Measurements from ENCODE around the gene OR13A1.
"Not testable (repeated sequence)": the region's sequence is repeated elsewhere in the genome, so short reads cannot be mapped to it uniquely, and the experiment has no call there.

OR13A1 gene

DNA sequence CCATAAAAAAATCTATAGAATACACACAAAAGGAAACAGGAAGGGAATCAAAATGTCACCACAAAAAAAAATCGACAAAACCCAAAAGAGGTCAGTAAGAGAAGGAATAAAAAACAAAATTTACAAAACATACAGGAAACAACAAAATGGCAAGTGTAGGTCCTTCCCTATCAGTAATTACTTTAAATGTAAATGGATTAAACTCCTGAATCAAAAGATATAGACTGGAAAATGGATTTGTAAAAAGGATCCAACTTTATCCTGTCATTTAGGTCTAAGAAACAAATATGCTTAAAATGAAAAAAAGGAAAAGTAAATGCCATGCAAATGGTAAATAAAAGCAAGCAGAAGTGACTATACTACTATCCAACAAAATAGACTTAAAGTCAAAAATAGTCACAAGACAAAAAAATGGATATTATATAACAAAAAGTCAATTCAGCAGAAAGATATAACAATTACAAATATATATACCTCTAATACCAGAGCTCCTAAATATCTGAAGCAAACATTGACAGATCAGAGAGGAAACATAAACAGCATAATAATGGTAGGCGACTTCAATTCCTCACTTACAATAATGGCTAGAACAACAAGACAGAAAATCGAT, 2.0 kb downstream of the OR13A1 start:
- Mint-ChIP-seq H3K4me3 (no peak overlapping the region), H3K27me3 (no peaks in the 10 kb centered on the region), H3K9me3 (peaks cover 16 to 22% of the 10 kb centered on the region in 2 donors), H3K27ac (no peak overlapping the region), H3K4me1 (no peaks in the 10 kb centered on the region)
- DNase-seq, result no peak
- no peak for ATAC-seq

DNA sequence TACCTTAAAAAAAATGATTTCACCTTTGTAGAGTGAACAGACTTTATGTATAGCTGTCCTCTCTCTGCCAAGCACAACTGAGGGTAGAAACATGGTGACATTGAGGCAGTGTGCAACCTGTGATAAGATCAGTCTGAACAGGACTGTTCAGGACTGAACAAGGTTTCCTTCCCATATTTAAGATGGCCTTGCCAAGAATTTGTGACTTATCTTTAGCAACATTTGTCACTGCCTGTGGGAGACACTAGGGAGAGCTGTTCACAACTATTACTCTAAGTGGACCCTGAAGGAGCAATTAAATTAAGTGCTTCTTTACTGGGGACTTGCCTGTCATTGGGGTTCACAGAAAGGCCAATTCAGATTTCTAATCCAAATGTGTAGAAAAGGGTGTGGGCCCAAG, 6.7 kb downstream of the OR13A1 start:
- Mint-ChIP-seq H3K4me1 (no peaks in the 10 kb centered on the region), H3K27ac (no peak overlapping the region), H3K9me3 (peaks cover 16 to 22% of the 10 kb centered on the region in 2 donors), H3K27me3 (no peaks in the 10 kb centered on the region), H3K4me3 (no peak overlapping the region)
- no peak for DNase-seq
- ATAC-seq, result peak; percentile 48

DNA sequence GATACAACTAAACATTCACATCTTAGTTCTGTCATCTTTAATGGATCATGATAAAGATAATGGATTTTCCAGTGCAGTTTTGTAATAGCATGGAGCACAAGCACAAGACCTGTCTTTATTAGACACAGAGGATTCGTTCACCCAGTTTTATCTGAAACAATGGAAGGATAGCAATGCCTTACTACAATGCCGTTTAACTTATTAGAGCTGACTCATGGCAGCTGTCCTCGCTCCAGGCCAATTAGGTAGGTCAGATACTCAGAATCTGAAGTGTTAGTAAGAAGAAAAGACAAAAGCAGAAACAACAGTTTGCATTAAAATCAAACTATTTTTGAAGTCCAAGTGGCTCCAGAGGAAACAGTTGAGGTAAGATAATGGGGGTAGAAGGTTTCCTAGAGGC, 12.8 kb downstream of the OR13A1 start:
- no peak overlapping the region for H3K27ac Mint-ChIP-seq
- peaks cover 8% of the 10 kb centered on the region for H3K27me3 Mint-ChIP-seq
- ATAC-seq (no peak), DNase-seq (no peak)
- no peak overlapping the region for H3K4me3 Mint-ChIP-seq
- H3K9me3 Mint-ChIP-seq, result no peaks in the 10 kb centered on the region
- H3K4me1 Mint-ChIP-seq, result peaks cover 8% of the 10 kb centered on the region

DNA sequence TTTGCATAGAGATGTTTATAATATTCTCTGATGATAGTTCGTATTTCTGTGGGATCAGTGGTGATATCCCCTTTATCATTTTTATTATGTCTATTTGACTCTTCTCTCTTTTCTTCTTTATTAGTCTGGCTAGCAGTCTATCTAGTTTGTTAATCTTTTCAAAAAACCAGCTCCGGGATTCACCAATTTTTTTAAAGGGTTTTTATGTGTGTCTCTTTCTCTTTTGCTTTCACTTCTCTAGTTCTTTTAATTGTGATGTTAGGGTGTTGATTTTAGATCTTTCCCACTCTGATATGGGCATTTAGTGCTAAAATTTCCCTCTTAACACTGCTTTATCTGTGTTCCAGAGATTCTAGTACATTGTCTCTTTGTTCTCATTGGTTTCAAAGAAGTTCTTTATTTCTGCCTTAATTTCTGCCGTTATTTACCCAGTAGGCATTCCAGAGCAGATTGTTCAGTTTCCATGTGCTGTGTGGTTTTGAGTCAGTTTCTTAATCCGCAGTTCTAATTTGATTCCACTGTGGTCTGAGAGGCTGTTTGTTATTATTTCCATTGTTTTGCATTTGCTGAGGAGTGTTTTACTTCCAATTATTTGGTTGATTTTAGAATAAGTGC, 17.0 kb downstream of the OR13A1 start:
- ATAC-seq, H3K9me3 Mint-ChIP-seq, H3K27ac Mint-ChIP-seq, DNase-seq, H3K4me3 Mint-ChIP-seq, H3K27me3 Mint-ChIP-seq: not testable (repeated sequence)
- H3K4me1 Mint-ChIP-seq, result peaks cover 24% of the 10 kb centered on the region

DNA sequence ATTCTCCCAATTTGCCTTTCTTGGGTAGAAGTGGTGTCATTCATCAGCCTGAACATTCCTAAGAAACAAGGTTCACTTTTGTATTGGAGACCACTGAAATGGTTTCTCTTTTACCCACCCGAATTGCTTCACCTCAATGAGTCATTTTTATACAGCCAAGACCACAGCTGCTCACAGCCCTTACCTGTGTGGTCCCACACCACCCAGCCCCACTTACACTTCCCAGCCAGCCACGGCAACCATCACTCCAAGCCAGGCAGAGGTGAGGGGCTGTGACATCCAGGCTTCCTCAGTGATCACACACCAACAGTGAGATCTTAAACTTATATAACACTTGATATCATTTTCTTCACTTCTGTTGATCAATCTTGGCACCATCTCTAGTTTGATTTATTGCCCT, 20.7 kb downstream of the OR13A1 start:
- peaks cover 7% of the 10 kb centered on the region for H3K27me3 Mint-ChIP-seq
- H3K4me3 Mint-ChIP-seq, result no peak overlapping the region
- ATAC-seq (peak; percentile 83), DNase-seq (peak in 1 of 2 donors; percentile 19)
- no peaks in the 10 kb centered on the region for H3K9me3 Mint-ChIP-seq
- H3K27ac Mint-ChIP-seq, result no peak overlapping the region
- H3K4me1 Mint-ChIP-seq, result peaks cover 30% of the 10 kb centered on the region

DNA sequence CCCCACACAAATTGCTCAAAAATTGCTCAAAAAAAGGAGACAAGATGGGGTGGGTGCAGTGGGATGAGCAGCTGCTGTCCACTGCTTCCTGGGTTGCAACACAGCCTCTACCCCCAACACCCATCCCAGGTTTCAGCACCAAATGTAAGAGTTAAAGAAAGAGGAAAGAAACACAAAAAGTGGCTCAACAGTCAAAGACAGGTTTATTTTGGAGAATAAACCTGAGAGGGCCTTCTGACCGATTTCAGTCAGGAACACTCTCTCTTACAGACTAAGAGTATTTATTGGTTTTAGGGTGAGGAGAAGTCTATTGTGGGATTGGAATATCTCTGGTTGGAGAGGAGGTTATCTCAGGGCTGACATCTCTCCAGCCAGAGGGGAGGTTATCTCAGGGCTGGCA, 28.4 kb downstream of the OR13A1 start:
- peaks cover 2% of the 10 kb centered on the region for H3K27me3 Mint-ChIP-seq
- no peak for ATAC-seq

DNA sequence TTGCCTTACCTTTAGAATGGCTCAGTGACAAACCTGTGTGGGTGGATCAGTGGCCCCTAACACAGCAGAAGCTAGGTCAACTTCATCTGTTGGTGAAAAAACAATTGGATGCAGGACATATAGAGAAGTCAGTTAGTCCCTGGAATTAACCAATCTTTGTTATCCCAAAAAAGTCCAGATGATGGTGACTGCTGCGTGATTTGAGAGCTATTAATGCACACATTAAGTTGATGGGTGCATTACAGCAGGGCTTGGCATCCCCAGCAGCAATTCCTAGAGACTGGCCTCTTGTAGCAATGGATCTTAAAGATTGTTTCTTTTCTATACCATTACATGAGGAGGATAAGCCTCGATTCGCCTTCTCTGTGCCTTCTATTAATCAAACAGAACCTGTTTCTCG, 33.3 kb downstream of the OR13A1 start:
- Mint-ChIP-seq H3K27ac (no peak overlapping the region), H3K9me3 (peaks cover 0 to 7% of the 10 kb centered on the region in 2 donors), H3K27me3 (no peaks in the 10 kb centered on the region), H3K4me1 (no peaks in the 10 kb centered on the region), H3K4me3 (no peak overlapping the region)
- ATAC-seq, result no peak
- DNase-seq, result no peak

More for the DNA sequence above, 28.4 kb downstream of the OR13A1 start:
- DNase-seq, result no peak
- Mint-ChIP-seq H3K27ac (no peak overlapping the region), H3K4me1 (peaks cover 2% of the 10 kb centered on the region), H3K9me3 (peaks cover 0 to 10% of the 10 kb centered on the region in 2 donors), H3K4me3 (no peak overlapping the region)

DNA sequence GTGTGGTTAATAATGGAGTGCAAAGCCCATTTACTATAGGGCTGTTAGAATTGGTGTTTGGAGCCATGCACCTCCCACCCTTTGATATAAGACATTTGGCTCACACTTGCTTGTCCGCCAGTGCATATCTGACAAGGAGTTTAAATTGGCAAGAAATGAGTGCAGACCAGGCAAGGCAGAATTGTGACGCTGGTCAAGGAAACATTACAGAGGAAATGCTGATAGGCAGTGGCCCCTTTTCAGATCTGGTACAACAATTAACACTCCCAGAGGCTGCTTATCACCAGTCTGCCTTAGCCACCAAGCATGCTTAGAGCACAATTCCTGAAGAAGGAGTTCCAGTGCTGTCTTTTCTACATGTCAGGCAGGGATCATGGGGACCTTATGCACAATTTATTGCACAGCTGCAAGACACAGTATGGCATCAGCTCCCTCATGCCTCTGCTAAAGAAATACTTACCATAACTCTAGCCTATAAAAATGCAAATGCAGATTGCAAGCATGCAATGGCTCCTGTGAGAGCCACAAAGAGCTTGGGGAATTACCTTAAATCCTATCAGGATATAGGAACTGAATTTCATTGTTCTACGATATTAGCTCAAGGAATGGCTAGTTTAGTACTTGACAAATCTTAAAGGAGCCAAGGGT, 35.2 kb downstream of the OR13A1 start:
- Mint-ChIP-seq H3K4me3 (no peak overlapping the region), H3K4me1 (no peaks in the 10 kb centered on the region), H3K27me3 (no peaks in the 10 kb centered on the region), H3K9me3 (no peaks in the 10 kb centered on the region), H3K27ac (no peak overlapping the region)
- no peak for ATAC-seq
- DNase-seq, result no peak

DNA sequence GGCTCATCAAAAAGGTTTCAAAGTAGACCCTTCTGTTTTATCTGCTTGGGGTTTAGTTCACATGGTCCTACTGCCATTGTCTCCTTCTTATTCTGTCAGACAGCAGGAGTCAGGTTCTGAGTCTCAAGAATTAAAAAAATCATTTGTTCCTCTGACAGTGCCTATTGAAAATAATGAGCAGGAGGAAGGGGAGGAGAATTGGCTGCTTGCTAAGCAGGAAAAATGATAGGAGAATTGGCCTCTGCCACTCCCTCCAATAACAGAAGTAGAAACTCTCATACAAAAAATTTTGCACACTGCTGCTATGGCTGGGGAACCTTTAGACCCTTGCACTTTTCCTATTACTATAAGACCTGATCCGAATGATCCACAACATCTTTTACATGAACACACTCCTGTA, 35.7 kb downstream of the OR13A1 start:
- Mint-ChIP-seq H3K27me3 (no peaks in the 10 kb centered on the region), H3K4me3 (no peak overlapping the region), H3K4me1 (no peaks in the 10 kb centered on the region), H3K9me3 (no peaks in the 10 kb centered on the region), H3K27ac (no peak overlapping the region)
- DNase-seq, result no peak
- no peak for ATAC-seq

DNA sequence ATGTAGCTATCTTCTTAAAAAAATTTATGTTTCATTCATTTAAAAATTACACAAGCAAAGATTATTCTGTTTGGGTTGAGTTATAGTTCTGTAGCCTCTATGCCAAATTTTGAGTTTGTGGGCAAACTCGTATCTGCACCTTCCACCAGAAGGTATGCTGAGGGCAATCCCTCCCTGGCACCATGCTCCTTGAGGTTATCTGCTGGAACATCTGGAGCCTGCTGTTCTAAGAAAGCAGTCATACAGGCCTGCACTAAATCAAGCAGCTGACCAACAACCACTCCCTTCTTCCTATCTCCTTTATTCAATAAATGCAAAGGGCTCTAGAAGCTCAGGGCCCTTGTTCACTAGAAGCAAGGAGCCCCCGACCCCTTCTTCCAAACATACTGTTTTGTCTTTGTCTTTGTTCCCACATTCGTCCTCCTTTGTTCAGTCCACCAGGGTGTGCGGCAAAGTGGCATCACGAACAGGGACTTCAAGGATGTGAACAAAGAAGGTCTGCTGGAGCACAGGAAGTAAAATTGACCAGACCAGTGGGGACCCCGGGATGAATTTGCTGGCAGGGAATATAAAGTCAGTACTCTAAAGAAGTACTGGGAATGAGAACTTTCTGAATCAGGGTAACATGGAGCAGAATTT, 36.4 kb downstream of the OR13A1 start:
- no peaks in the 10 kb centered on the region for H3K9me3 Mint-ChIP-seq
- H3K27me3 Mint-ChIP-seq, result no peaks in the 10 kb centered on the region
- ATAC-seq (no peak), DNase-seq (no peak)
- H3K4me3 Mint-ChIP-seq, result no peak overlapping the region
- no peak overlapping the region for H3K27ac Mint-ChIP-seq
- no peaks in the 10 kb centered on the region for H3K4me1 Mint-ChIP-seq

DNA sequence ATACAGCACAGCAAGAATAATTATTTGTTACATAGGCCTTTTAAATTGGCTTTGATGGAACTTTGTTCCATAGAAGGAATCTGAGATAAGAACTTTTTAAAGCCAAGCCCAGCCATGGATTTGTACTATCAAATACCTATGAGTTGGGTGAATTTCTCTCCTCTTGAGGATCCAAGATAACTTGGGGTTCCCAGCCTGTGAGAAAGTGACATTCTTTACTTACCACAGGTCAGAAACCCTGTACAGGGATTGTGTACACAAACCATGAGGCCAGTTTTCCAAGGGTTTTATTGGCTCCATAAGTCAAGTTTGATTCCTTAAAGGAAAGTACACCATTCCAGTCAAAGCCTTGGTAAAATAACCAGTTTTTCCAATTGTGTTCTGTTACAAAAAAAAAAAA, 39.3 kb downstream of the OR13A1 start:
- not testable (repeated sequence) for ATAC-seq, H3K27me3 Mint-ChIP-seq

DNA sequence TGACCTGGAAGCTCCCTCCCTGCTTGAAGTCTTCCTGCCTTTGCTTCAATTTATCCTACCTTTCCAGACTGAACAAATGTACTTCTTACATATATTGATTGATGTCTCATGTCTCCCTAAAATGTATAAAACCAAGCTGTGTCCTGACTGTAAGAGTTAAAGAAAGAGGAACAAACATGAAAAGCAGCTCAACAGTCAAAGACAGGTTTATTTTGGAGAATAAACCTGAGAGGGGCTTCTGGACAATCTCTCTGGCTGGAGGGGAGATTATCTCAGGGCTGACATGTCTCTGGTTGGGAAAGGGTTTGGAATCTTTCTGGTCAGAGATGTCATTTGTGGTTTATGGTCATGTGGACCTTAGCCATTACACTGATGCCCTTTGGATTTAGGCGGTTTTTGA, 41.0 kb downstream of the OR13A1 start:
- H3K4me1 Mint-ChIP-seq, result no peaks in the 10 kb centered on the region
- no peak for ATAC-seq
- no peak overlapping the region for H3K27ac Mint-ChIP-seq
- no peaks in the 10 kb centered on the region for H3K27me3 Mint-ChIP-seq
- H3K4me3 Mint-ChIP-seq, result no peak overlapping the region
- H3K9me3 Mint-ChIP-seq, result no peaks in the 10 kb centered on the region
- DNase-seq, result no peak

More for the DNA sequence above, 39.3 kb downstream of the OR13A1 start:
- H3K4me1 Mint-ChIP-seq, H3K9me3 Mint-ChIP-seq, DNase-seq, H3K4me3 Mint-ChIP-seq, H3K27ac Mint-ChIP-seq: not testable (repeated sequence)

DNA sequence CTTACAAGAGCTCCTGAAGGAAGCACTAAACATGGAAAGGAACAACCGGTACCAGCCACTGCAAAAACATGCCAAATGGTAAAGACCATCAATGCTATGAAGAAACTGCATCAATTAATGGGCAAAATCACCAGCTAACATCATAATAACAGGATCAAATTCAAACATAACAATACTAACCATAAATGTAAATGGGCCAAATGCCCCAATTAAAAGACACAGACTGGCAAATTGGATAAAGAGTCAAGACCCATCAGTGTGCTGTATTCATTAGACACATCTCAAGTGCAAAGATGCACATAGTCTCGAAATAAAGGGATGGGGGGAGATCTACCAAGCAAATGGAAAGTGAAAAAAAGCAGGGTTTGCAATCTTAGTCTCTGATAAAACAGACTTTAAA, 47.6 kb downstream of the OR13A1 start:
- not testable (repeated sequence) for ATAC-seq, DNase-seq, H3K27ac Mint-ChIP-seq, H3K4me1 Mint-ChIP-seq, H3K27me3 Mint-ChIP-seq, H3K4me3 Mint-ChIP-seq, H3K9me3 Mint-ChIP-seq

DNA sequence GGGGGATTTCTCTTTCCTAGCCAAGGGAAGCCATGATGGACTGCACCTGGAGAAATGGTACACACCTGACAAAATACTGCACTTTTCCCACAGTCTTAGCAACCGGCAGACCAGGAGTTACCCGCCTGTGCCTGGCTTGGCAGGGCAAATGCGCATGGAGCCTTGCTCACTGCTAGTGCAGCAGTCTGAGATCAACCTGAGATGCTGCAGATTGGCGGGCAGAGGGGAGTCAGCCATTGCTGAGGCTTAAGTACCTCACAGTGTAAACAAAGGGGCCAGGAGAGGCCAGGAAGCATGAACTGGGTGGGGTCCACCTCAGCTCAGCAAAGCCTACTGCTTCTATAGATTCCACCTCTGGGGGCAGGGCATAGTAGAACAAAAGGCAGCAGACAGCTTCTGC, 49.4 kb downstream of the OR13A1 start:
- Mint-ChIP-seq H3K27ac (no peak overlapping the region), H3K4me3 (no peak overlapping the region), H3K4me1 (no peaks in the 10 kb centered on the region), H3K9me3 (no peaks in the 10 kb centered on the region), H3K27me3 (peaks cover 5% of the 10 kb centered on the region)
- DNase-seq, result no peak
- no peak for ATAC-seq

DNA sequence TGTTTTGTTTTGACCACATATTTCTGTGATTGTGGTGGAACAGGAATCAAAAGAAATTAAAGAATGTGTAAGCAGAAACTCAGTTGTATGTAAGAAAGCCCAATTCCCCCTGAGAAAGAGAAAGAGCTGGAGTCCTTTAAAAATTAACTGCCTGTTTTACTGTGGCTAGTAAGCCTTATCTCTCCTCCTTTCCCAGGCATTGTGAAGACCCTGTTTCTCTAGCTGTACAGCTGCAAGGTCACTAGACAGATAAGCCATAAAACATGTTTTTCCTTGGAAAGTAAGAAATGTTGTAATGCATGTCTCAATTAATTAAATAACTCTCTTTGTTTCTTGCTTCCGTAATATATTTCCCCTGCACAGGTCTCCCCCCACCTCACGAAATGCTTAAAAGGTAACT, 53.5 kb downstream of the OR13A1 start:
- DNase-seq (no peak), ATAC-seq (no peak)
- no peak overlapping the region for H3K27ac Mint-ChIP-seq
- H3K4me1 Mint-ChIP-seq, result no peaks in the 10 kb centered on the region
- peaks cover 5% of the 10 kb centered on the region for H3K27me3 Mint-ChIP-seq
- no peaks in the 10 kb centered on the region for H3K9me3 Mint-ChIP-seq
- H3K4me3 Mint-ChIP-seq, result no peak overlapping the region

DNA sequence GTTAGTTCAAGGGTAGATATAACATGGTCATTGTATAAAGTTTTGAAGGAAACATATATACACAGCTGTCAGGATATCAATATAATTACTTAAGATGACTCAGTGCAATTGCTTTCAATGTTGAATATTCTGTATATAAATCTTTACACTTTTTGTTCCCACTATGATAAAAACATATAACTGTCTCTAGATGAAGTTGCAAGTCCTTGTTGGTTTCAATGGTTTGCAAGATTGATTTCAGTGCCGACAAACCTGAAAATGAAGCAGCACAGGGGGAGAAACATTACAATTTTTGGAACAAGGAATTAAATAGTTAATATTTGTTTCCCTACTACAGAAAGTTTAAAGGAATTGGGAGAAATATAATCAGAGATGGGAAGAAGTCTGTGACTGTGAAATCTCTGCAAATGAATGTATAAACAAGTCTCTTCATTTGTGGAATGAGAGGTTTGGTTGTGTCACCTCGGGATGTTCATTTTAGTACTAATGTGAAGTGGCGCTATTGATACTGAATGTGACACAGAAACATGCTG, 54.1 kb downstream of the OR13A1 start:
- Mint-ChIP-seq H3K4me1 (no peaks in the 10 kb centered on the region), H3K27me3 (peaks cover 5% of the 10 kb centered on the region), H3K9me3 (no peaks in the 10 kb centered on the region), H3K27ac (no peak overlapping the region), H3K4me3 (no peak overlapping the region)
- no peak for ATAC-seq
- no peak for DNase-seq
